IMR-90 (cell line): ENCODE data around the gene NOTCH2. TPM values are rescaled to one million over a fixed set of nuclear protein-coding genes. Genes with fewer than 3 reads are reported as not detected.

Source experiments
- ATAC-seq: fragments of 200-7000 bp; cut with Tn5 transposase; 2 replicates; pipeline ENCODE4 v1.9.1; 2020; ENCODE audit warnings: low read depth, mild to moderate bottlenecking, moderate library complexity
- BruUV-seq: library from RNA; stranded (reverse); fragments of 400-500 nt; replicated peaks from 2 replicates; lab custom pipeline; 2021; lab: Mats Ljungman, UMichigan
- CTCF ChIA-PET: fragments of 300-600 bp; formaldehyde crosslinking; extraction: SDS; loops from one replicate; lab custom pipeline; 2021; ENCODE audit warnings: antibody characterized with exemption; lab: Yijun Ruan, JAX
- POLR2A ChIA-PET: fragments of 300-600 bp; sonication (Branson Sonifier 250); formaldehyde crosslinking; loops from one replicate; lab custom pipeline; 2022; ENCODE audit warnings: antibody characterized with exemption; ENCODE audit not compliant: unreplicated experiment; lab: Charles Lee
- DNase-seq: peaks from one replicate; pipeline ENCODE4 v3.0.0; 2013
- H2AFZ ChIP-seq: replicated peaks from 2 replicates; pipeline ENCODE3; 2013; ENCODE audit warnings: low read length, mild to moderate bottlenecking; ENCODE audit not compliant: poor library complexity
- H2AK5ac ChIP-seq: 2 replicates; pipeline ENCODE4 v1.6.1; 2013; ENCODE audit warnings: low read depth, low read length, inconsistent platforms
- H2AK9ac ChIP-seq: replicated peaks from 2 replicates; pipeline ENCODE3; 2013; ENCODE audit warnings: mild to moderate bottlenecking, low read depth, low read length, moderate library complexity; ENCODE audit not compliant: poor library complexity
- H2BK120ac ChIP-seq: 2 replicates; pipeline ENCODE4 v1.6.1; 2013; ENCODE audit warnings: low read depth, low read length, inconsistent platforms
- H2BK15ac ChIP-seq: 3 replicates; pipeline ENCODE4 v1.6.1; 2013; ENCODE audit warnings: low read depth, low read length, inconsistent platforms
- H2BK20ac ChIP-seq: 2 replicates; pipeline ENCODE4 v1.6.1; 2013; ENCODE audit warnings: low read depth, mild to moderate bottlenecking, inconsistent platforms, low read length, moderate library complexity
- H2BK5ac ChIP-seq: 2 replicates; pipeline ENCODE4 v1.6.1; 2013; ENCODE audit warnings: mild to moderate bottlenecking, low read depth, low read length, inconsistent platforms; ENCODE audit not compliant: poor library complexity, severe bottlenecking
- H3K14ac ChIP-seq: replicated peaks from 2 replicates; pipeline ENCODE4 v1.6.1; 2013; ENCODE audit warnings: low read depth, low read length, inconsistent platforms
- H3K18ac ChIP-seq: 2 replicates; pipeline ENCODE4 v1.6.1; 2013; ENCODE audit warnings: low read depth, low read length, control low read depth
- H3K23ac ChIP-seq: 2 replicates; pipeline ENCODE4 v1.6.1; 2013; ENCODE audit warnings: low read depth, low read length, inconsistent platforms
- H3K27ac ChIP-seq: 2 replicates; pipeline ENCODE4 v1.5.1; 2013; ENCODE audit warnings: mild to moderate bottlenecking, control low read depth, low read length; ENCODE audit not compliant: insufficient read depth
- H3K27me3 ChIP-seq: 2 replicates; pipeline ENCODE4 v1.6.1; 2013; ENCODE audit warnings: low read length; ENCODE audit not compliant: control insufficient read depth, insufficient read depth
- H3K36me3 ChIP-seq: 2 replicates; pipeline ENCODE4 v1.6.1; 2013; ENCODE audit warnings: low read length, mixed read lengths; ENCODE audit not compliant: control insufficient read depth, insufficient read depth
- H3K4ac ChIP-seq: 2 replicates; pipeline ENCODE4 v1.6.1; 2013; ENCODE audit warnings: low read depth, low read length, inconsistent platforms
- H3K4me1 ChIP-seq: 2 replicates; pipeline ENCODE4 v1.6.1; 2013; ENCODE audit warnings: low read length, mixed read lengths; ENCODE audit not compliant: control insufficient read depth, insufficient read depth
- H3K4me2 ChIP-seq: 2 replicates; pipeline ENCODE4 v1.6.1; 2013; ENCODE audit warnings: low read depth, mild to moderate bottlenecking, control low read depth, low read length, moderate library complexity
- H3K4me3 ChIP-seq: 2 replicates; pipeline ENCODE4 v1.5.1; 2013; ENCODE audit warnings: low read depth, mild to moderate bottlenecking, control low read depth, low read length, moderate library complexity; ENCODE audit not compliant: insufficient read depth
- H3K56ac ChIP-seq: 2 replicates; pipeline ENCODE4 v1.6.1; 2013; ENCODE audit warnings: low read length, inconsistent platforms; ENCODE audit not compliant: insufficient read depth; ENCODE audit errors: extremely low read depth
- H3K79me1 ChIP-seq, 2 experiments: 2 replicates each; pipeline ENCODE4 v1.6.1; 2013; ENCODE audit warnings: low read length in 2 of 2, inconsistent platforms in 1 of 2, low read depth in 1 of 2
- H3K9ac ChIP-seq: 2 replicates; pipeline ENCODE4 v1.6.1; 2013; ENCODE audit warnings: low read depth, low read length, control low read depth
- H3K9me1 ChIP-seq: 2 replicates; pipeline ENCODE4 v1.6.1; 2013; ENCODE audit warnings: low read length, inconsistent platforms; ENCODE audit not compliant: insufficient read depth
- H3K9me3 ChIP-seq: 2 replicates; pipeline ENCODE4 v1.6.1; 2013; ENCODE audit warnings: low read length; ENCODE audit not compliant: control insufficient read depth, insufficient read depth
- H4K20me1 ChIP-seq: 2 replicates; pipeline ENCODE4 v1.6.1; 2013; ENCODE audit warnings: low read length, inconsistent platforms; ENCODE audit not compliant: insufficient read depth
- H4K5ac ChIP-seq: 2 replicates; pipeline ENCODE4 v1.6.1; 2013; ENCODE audit warnings: mild to moderate bottlenecking, low read depth, low read length, control low read depth
- H4K8ac ChIP-seq, 2 experiments: 2 replicates each; pipeline ENCODE4 v1.6.1; 2013; ENCODE audit warnings: low read depth in 2 of 2, low read length in 2 of 2, control low read depth in 1 of 2, inconsistent platforms in 1 of 2
- H4K91ac ChIP-seq: 2 replicates; pipeline ENCODE4 v1.6.1; 2013; ENCODE audit warnings: low read depth, low read length, inconsistent platforms; ENCODE audit not compliant: insufficient read depth
- BHLHE40 ChIP-seq: fragments of 150-350 bp; IDR thresholded peaks from 2 replicates; pipeline ENCODE4 v1.6.1; 2016; ENCODE audit warnings: mild to moderate bottlenecking, low read depth, low read length
- CEBPB ChIP-seq: IDR thresholded peaks from 2 replicates; pipeline ENCODE4 v1.6.1; 2012; ENCODE audit warnings: low read depth, low read length, improper control_type of control experiment
- CHD1 ChIP-seq: IDR thresholded peaks from 2 replicates; pipeline ENCODE4 v1.6.1; 2012; ENCODE audit warnings: low read depth, low read length, improper control_type of control experiment
- ELK1 ChIP-seq: fragments of 150-350 bp; IDR thresholded peaks from 2 replicates; pipeline ENCODE4 v1.6.1; 2016; ENCODE audit warnings: low read depth, mild to moderate bottlenecking, low read length, moderate library complexity, borderline replicate concordance
- FOS ChIP-seq: fragments of 150-350 bp; IDR thresholded peaks from 2 replicates; pipeline ENCODE4 v1.6.1; 2016; ENCODE audit warnings: low read depth, low read length
- MAFK ChIP-seq: IDR thresholded peaks from 2 replicates; pipeline ENCODE4 v1.6.1; 2012; ENCODE audit warnings: low read depth, low read length, improper control_type of control experiment
- MAZ ChIP-seq: IDR thresholded peaks from 2 replicates; pipeline ENCODE4 v1.6.1; 2012; ENCODE audit warnings: low read depth, mild to moderate bottlenecking, low read length, improper control_type of control experiment, moderate library complexity, borderline replicate concordance
- MXI1 ChIP-seq: IDR thresholded peaks from 2 replicates; pipeline ENCODE4 v1.6.1; 2012; ENCODE audit warnings: low read depth, mild to moderate bottlenecking, low read length, moderate library complexity, borderline replicate concordance
- NFE2L2 ChIP-seq: fragments of 150-350 bp; IDR thresholded peaks from 2 replicates; pipeline ENCODE4 v1.6.1; 2016; ENCODE audit warnings: low read depth, mild to moderate bottlenecking, low read length
- POLR2A ChIP-seq: IDR thresholded peaks from 2 replicates; pipeline ENCODE4 v1.6.1; 2012; ENCODE audit warnings: mild to moderate bottlenecking, low read depth, low read length
- RAD21 ChIP-seq: IDR thresholded peaks from 2 replicates; pipeline ENCODE4 v1.6.1; 2012; ENCODE audit warnings: low read length, improper control_type of control experiment
- RCOR1 ChIP-seq: IDR thresholded peaks from 2 replicates; pipeline ENCODE4 v1.6.1; 2012; ENCODE audit warnings: mild to moderate bottlenecking, low read length, improper control_type of control experiment; ENCODE audit not compliant: insufficient replicate concordance
- RFX5 ChIP-seq: IDR thresholded peaks from 2 replicates; pipeline ENCODE4 v1.8.0; 2012; ENCODE audit warnings: low read depth, mild to moderate bottlenecking, low read length, moderate library complexity
- SMC3 ChIP-seq: fragments of 150-350 bp; IDR thresholded peaks from 2 replicates; pipeline ENCODE4 v1.6.1; 2016; ENCODE audit warnings: low read depth, mild to moderate bottlenecking, antibody characterized with exemption, low read length, moderate library complexity
- WGBS, 2 experiments: methylation state at CpG; one replicate each; pipeline versions ENCODE4 v1.1.5 to v1.1.7; 2013; ENCODE audit warnings: missing lambda C conversion rate in 2 of 2; ENCODE audit not compliant: insufficient read length in 1 of 2; ENCODE audit errors: extremely low coverage in 2 of 2; 5-methylcytosine and 5-hydroxymethylcytosine counted together
- dilution Hi-C: fragments of 300-500 bp; cut with HindIII; formaldehyde crosslinking; loops from one replicate; pipeline ENCODE4 v1.14.3; 2018; ENCODE audit warnings: low sequenced_read_pairs; ENCODE audit not compliant: unreplicated experiment
- in situ Hi-C: fragments of 300-500 bp; cut with MboI; formaldehyde crosslinking; loops from 3 replicates; pipeline ENCODE4 v1.14.3; 2019; ENCODE audit warnings: low sequenced_read_pairs, inconsistent platforms, mixed read lengths
- intact Hi-C: fragments of 100-400 bp; cut with micrococcal nuclease; formaldehyde crosslinking; loops from 2 replicates; pipeline ENCODE4 v1.10.0; 2022
- polyA plus RNA-seq, 3 experiments: library from polyadenylated mRNA; depleted of rRNA; stranded (reverse); fragments of >200 nt; gene quantifications; 2 replicates each; pipeline ENCODE4 v1.2.3, GENCODE V29; 2012; ENCODE audit warnings: low replicate concordance in 1 of 3
- total RNA-seq: library from RNA; depleted of rRNA; stranded (reverse); fragments of >200 nt; gene quantifications from 2 replicates; pipeline ENCODE4 v1.2.3, GENCODE V29; 2012
- TF ChIP-seq, protein P1 (sequence below): conservative IDR thresholded peaks from 2 replicates; pipeline ENCODE4 v1.5.1; 2012; ENCODE audit warnings: mild to moderate bottlenecking, low read depth, low read length, improper control_type of control experiment
- TF ChIP-seq, protein P2 (sequence below): fragments of 150-350 bp; IDR thresholded peaks from 2 replicates; pipeline ENCODE4 v1.6.1; 2017; ENCODE audit warnings: mild to moderate bottlenecking, antibody characterized with exemption, low read length, low read depth

The NOTCH2 gene
- total and polyA plus RNA-seq, 2 of the 4 experiments (the other 2 are of a cell fraction) = 40.4 to 131 TPM

- Histone ChIP-seq H3K36me3 (peaks cover 10% of the 10 kb centered on the region), H4K5ac (no peak overlapping the region; the same call in 1 of the 2 replicates), H3K9ac (no peak overlapping the region), H3K79me1 (peaks cover 40 to 48% of the 10 kb centered on the region in 2 experiments), H2AK5ac (no peak overlapping the region; the same call in 1 of the 2 replicates), H3K14ac (no peak overlapping the region), H2AK9ac (no peak overlapping the region), H3K23ac (no peak overlapping the region), H2BK5ac (no peak overlapping the region), H2BK120ac (no peak overlapping the region), H2AFZ (no peak overlapping the region), H4K20me1 (peaks cover 4% of the 10 kb centered on the region; the same call in 1 of the 2 replicates), H3K56ac (no peak overlapping the region), H3K4me3 (no peak overlapping the region), H3K4me2 (no peak overlapping the region), H3K27ac (no peak overlapping the region), H3K9me3 (no peaks in the 10 kb centered on the region), H2BK20ac (no peak overlapping the region), H3K4me1 (no peaks in the 10 kb centered on the region; the same call in 1 of the 2 replicates), H3K18ac (no peak overlapping the region), H2BK15ac (no peak overlapping the region), H3K9me1 (peaks cover 3% of the 10 kb centered on the region; the same call in 1 of the 2 replicates), H3K27me3 (no peaks in the 10 kb centered on the region), H3K4ac (no peak overlapping the region), H4K8ac (no peak overlapping the region), H4K91ac (no peak overlapping the region)
- ChIA-PET POLR2A (no interaction called here), CTCF (interaction anchor here (0.7 kb wide), 1 partner anchor 13 kb away, joined by 3 read pairs; no protein-coding TSS in a partner anchor)
- intact Hi-C loops = no loop called here
- no peak for ATAC-seq
- no TSS peak for BruUV-seq
- WGBS, 2 experiments = no CpG with 5 or more reads among the region's 5 CpGs
- in situ Hi-C loops = no loop called here
- dilution Hi-C loops = no loop called here
- no peak for DNase-seq
- TF ChIP-seq, protein P1, sequence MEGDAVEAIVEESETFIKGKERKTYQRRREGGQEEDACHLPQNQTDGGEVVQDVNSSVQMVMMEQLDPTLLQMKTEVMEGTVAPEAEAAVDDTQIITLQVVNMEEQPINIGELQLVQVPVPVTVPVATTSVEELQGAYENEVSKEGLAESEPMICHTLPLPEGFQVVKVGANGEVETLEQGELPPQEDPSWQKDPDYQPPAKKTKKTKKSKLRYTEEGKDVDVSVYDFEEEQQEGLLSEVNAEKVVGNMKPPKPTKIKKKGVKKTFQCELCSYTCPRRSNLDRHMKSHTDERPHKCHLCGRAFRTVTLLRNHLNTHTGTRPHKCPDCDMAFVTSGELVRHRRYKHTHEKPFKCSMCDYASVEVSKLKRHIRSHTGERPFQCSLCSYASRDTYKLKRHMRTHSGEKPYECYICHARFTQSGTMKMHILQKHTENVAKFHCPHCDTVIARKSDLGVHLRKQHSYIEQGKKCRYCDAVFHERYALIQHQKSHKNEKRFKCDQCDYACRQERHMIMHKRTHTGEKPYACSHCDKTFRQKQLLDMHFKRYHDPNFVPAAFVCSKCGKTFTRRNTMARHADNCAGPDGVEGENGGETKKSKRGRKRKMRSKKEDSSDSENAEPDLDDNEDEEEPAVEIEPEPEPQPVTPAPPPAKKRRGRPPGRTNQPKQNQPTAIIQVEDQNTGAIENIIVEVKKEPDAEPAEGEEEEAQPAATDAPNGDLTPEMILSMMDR = no peak
- TF ChIP-seq CHD1 = no peak
- TF ChIP-seq POLR2A = no peak
- TF ChIP-seq CEBPB = no peak
- TF ChIP-seq, protein P2, sequence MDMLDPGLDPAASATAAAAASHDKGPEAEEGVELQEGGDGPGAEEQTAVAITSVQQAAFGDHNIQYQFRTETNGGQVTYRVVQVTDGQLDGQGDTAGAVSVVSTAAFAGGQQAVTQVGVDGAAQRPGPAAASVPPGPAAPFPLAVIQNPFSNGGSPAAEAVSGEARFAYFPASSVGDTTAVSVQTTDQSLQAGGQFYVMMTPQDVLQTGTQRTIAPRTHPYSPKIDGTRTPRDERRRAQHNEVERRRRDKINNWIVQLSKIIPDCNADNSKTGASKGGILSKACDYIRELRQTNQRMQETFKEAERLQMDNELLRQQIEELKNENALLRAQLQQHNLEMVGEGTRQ = no peak
- TF ChIP-seq FOS = no peak
- no peak for TF ChIP-seq RCOR1
- TF ChIP-seq MXI1 = no peak
- no peak for TF ChIP-seq RFX5
- TF ChIP-seq ELK1 = no peak
- no peak for TF ChIP-seq MAFK
- no peak for TF ChIP-seq RAD21
- TF ChIP-seq BHLHE40 = no peak
- TF ChIP-seq NFE2L2 = no peak
- TF ChIP-seq MAZ = no peak
- no peak for TF ChIP-seq SMC3
These were observed 88.0 kb downstream of the NOTCH2 start for GRCh38 chr1:119981496-119981895.
